Measurements from ENCODE around the gene CYCS.

CYCS gene

DNA sequence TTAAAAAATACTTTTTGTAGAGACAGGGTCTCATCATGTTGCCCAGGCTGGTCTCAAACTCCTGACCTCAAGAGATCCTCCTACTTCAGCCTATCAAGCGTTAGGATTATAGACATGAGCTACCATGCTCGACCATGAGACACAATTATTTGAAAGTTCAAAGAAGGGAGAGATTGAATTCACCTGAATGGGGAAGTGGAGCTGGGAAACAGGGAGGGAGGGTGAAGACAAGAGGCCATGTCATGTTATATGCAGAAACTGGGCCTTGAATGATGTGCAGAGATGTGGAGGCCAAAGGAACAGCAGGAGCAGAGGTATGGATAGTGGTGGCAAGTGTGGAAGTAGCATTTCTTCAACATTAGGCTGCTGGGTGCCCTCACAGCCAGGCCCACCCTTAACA is 18.7 kb upstream of the CYCS start:
- Histone ChIP-seq H3K4me3 (ENCODE audit: low read depth, low read length, poor library complexity, severe bottlenecking) (no peak overlapping the region), H3K9ac (ENCODE audit: low read length) (no peak overlapping the region), H3F3A (ENCODE audit: insufficient read depth, low read length) (no peaks in the 10 kb centered on the region), H2AFZ (ENCODE audit: low read length) (no peak overlapping the region), H3K27ac (ENCODE audit: low read depth, low read length, poor library complexity, severe bottlenecking) (no peak overlapping the region), H3K79me2 (ENCODE audit: insufficient read depth, low read length) (no peaks in the 10 kb centered on the region), H3K36me3 (ENCODE audit: insufficient read depth, low read length) (peaks cover 3% of the 10 kb centered on the region; the same call in 1 of the 2 replicates), H3K9me3 (ENCODE audit: low read length) (no peaks in the 10 kb centered on the region), H4K20me1 (ENCODE audit: insufficient read depth, low read length) (no peaks in the 10 kb centered on the region), H3K27me3 (ENCODE audit: insufficient read depth, low read length) (no peaks in the 10 kb centered on the region), H3K4me2 (ENCODE audit: low read length) (no peak overlapping the region), H3K9me2 (ENCODE audit: low read depth, low read length) (no peaks in the 10 kb centered on the region), H3K4me1 (ENCODE audit: insufficient read depth, low read length, severe bottlenecking) (no peaks in the 10 kb centered on the region)
- TF ChIP-seq, protein P1, sequence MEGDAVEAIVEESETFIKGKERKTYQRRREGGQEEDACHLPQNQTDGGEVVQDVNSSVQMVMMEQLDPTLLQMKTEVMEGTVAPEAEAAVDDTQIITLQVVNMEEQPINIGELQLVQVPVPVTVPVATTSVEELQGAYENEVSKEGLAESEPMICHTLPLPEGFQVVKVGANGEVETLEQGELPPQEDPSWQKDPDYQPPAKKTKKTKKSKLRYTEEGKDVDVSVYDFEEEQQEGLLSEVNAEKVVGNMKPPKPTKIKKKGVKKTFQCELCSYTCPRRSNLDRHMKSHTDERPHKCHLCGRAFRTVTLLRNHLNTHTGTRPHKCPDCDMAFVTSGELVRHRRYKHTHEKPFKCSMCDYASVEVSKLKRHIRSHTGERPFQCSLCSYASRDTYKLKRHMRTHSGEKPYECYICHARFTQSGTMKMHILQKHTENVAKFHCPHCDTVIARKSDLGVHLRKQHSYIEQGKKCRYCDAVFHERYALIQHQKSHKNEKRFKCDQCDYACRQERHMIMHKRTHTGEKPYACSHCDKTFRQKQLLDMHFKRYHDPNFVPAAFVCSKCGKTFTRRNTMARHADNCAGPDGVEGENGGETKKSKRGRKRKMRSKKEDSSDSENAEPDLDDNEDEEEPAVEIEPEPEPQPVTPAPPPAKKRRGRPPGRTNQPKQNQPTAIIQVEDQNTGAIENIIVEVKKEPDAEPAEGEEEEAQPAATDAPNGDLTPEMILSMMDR (IDR thresholded peaks at IDR 0.05; ENCODE audit: low read length) = no peak
- no peak for TF ChIP-seq EZH2 (IDR thresholded peaks at IDR 0.05; ENCODE audit: borderline replicate concordance, low read length)

DNA sequence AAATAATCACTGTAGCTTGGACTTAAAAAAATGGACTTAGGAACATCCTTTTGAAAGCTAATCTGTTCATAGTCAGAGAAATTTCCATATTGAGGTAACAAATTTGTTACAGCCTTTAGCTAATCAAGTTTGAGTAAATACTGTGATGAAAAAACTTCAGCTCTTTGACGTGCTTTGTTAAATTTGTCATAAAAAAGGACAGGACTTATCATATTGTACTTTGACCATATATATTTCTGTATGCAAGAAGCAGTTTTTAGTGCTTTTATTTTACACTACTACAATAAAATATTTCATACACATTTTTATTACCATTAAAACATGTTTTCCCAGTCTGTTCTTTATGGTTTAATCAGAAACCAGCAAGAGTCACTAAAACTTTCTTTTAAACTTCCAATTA is 14.5 kb upstream of the CYCS start:
- no peak overlapping the region for H3K9ac ChIP-seq (ENCODE audit: low read length)
- no peak overlapping the region for H2AFZ ChIP-seq (ENCODE audit: low read length)
- no peaks in the 10 kb centered on the region for H3K9me2 ChIP-seq (ENCODE audit: low read depth, low read length)
- H3K4me3 ChIP-seq (ENCODE audit: low read depth, low read length, poor library complexity, severe bottlenecking) = no peak overlapping the region
- no peaks in the 10 kb centered on the region for H3K27me3 ChIP-seq (ENCODE audit: insufficient read depth, low read length)
- H3K36me3 ChIP-seq (ENCODE audit: insufficient read depth, low read length) = peaks cover 3% of the 10 kb centered on the region; the same call in 1 of the 2 replicates
- no peaks in the 10 kb centered on the region for H3K4me1 ChIP-seq (ENCODE audit: insufficient read depth, low read length, severe bottlenecking)
- H3K4me2 ChIP-seq (ENCODE audit: low read length) = no peak overlapping the region
- H4K20me1 ChIP-seq (ENCODE audit: insufficient read depth, low read length) = no peaks in the 10 kb centered on the region
- no peaks in the 10 kb centered on the region for H3K79me2 ChIP-seq (ENCODE audit: insufficient read depth, low read length)
- TF ChIP-seq, protein P1 (IDR thresholded peaks at IDR 0.05; ENCODE audit: low read length) = no peak
- TF ChIP-seq EZH2 (IDR thresholded peaks at IDR 0.05; ENCODE audit: borderline replicate concordance, low read length) = no peak
- no peaks in the 10 kb centered on the region for H3K9me3 ChIP-seq (ENCODE audit: low read length)
- H3F3A ChIP-seq (ENCODE audit: insufficient read depth, low read length) = no peaks in the 10 kb centered on the region
- no peak overlapping the region for H3K27ac ChIP-seq (ENCODE audit: low read depth, low read length, poor library complexity, severe bottlenecking)

DNA sequence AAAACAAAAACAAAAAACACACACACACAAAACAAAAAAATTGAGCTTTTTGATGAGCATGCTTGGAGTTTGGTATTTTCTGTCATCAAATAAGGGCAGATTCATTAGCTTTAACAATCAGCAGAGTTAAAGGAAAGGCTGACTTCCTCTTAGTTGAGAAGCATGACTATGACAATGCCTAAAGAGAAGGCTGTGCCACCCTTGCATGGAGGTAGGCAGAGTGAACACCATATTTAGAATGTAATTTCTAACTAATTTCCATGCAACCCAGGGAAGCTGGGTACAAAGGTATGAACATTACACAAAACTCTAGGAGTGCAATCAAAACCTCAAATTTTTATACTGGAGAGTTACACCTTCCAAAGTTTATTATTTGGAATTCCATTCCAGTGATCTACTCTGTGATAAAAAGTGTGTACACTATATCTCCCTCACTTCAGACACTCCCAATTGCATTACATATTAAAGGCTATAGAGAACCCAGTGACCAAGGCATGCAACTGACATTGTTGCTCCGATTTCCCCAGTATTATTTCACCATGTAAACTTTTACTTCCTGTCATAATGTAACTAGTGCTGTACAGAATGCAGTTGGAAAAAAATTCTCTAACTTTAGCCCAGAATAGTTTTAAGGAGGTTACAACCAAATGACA is 9.4 kb upstream of the CYCS start:
- Histone ChIP-seq H3F3A (ENCODE audit: insufficient read depth, low read length) (no peaks in the 10 kb centered on the region), H3K36me3 (ENCODE audit: insufficient read depth, low read length) (no peaks in the 10 kb centered on the region), H3K79me2 (ENCODE audit: insufficient read depth, low read length) (no peaks in the 10 kb centered on the region), H3K4me2 (ENCODE audit: low read length) (no peak overlapping the region), H3K27ac (ENCODE audit: low read depth, low read length, poor library complexity, severe bottlenecking) (no peak overlapping the region), H4K20me1 (ENCODE audit: insufficient read depth, low read length) (no peaks in the 10 kb centered on the region), H3K9ac (ENCODE audit: low read length) (no peak overlapping the region), H3K4me3 (ENCODE audit: low read depth, low read length, poor library complexity, severe bottlenecking) (no peak overlapping the region), H2AFZ (ENCODE audit: low read length) (no peak overlapping the region), H3K9me2 (ENCODE audit: low read depth, low read length) (no peaks in the 10 kb centered on the region), H3K9me3 (ENCODE audit: low read length) (no peaks in the 10 kb centered on the region), H3K4me1 (ENCODE audit: insufficient read depth, low read length, severe bottlenecking) (peaks cover 10% of the 10 kb centered on the region), H3K27me3 (ENCODE audit: insufficient read depth, low read length) (no peaks in the 10 kb centered on the region)
- TF ChIP-seq, protein P1 (IDR thresholded peaks at IDR 0.05; ENCODE audit: low read length) = no peak
- no peak for TF ChIP-seq EZH2 (IDR thresholded peaks at IDR 0.05; ENCODE audit: borderline replicate concordance, low read length)
